GM12875 (cell line): ENCODE data around the gene MORC1.
A peak's percentile ranks its signal among the peaks of the same experiment; 100 is the strongest.

Source experiments
- H3K4me3 ChIP-seq: one replicate; pipeline ENCODE4 v1.5.1; 2011; ENCODE audit warnings: low read depth, low read length, control low read depth
- TF ChIP-seq, protein P1 (sequence below): IDR thresholded peaks from 2 replicates; pipeline ENCODE4 v1.5.1; 2011; ENCODE audit warnings: low read depth, mild to moderate bottlenecking, control low read depth, inconsistent platforms, low read length, moderate library complexity, borderline replicate concordance; ENCODE audit not compliant: insufficient read depth

MORC1 gene

GRCh38 chr3:108918866-108919265 is 199.1 kb downstream of the MORC1 start:
- TF ChIP-seq, protein P1, sequence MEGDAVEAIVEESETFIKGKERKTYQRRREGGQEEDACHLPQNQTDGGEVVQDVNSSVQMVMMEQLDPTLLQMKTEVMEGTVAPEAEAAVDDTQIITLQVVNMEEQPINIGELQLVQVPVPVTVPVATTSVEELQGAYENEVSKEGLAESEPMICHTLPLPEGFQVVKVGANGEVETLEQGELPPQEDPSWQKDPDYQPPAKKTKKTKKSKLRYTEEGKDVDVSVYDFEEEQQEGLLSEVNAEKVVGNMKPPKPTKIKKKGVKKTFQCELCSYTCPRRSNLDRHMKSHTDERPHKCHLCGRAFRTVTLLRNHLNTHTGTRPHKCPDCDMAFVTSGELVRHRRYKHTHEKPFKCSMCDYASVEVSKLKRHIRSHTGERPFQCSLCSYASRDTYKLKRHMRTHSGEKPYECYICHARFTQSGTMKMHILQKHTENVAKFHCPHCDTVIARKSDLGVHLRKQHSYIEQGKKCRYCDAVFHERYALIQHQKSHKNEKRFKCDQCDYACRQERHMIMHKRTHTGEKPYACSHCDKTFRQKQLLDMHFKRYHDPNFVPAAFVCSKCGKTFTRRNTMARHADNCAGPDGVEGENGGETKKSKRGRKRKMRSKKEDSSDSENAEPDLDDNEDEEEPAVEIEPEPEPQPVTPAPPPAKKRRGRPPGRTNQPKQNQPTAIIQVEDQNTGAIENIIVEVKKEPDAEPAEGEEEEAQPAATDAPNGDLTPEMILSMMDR = no peak
- H3K4me3 ChIP-seq = no peak overlapping the region

GRCh38 chr3:108914774-108915641 is 202.9 kb downstream of the MORC1 start:
- no peak overlapping the region for H3K4me3 ChIP-seq
- TF ChIP-seq, protein P1 = peak; percentile 81

GRCh38 chr3:108909799-108910198 is 208.1 kb downstream of the MORC1 start:
- TF ChIP-seq, protein P1 = no peak
- no peak overlapping the region for H3K4me3 ChIP-seq
